SK-N-SH (cell line): ENCODE results near the gene CHRNA5. TPM values are rescaled to one million over a fixed set of nuclear protein-coding genes. Genes with fewer than 3 reads are reported as not detected.

ENCODE experiments used
- CTCF ChIA-PET: fragments of 300-600, 350-600 bp; formaldehyde crosslinking; extraction: SDS; loops from one replicate; lab custom pipeline; 2021; lab: Yijun Ruan, JAX
- POLR2A ChIA-PET: fragments of 350-600 bp; sonication (Branson Sonifier 250); formaldehyde crosslinking; extraction: SDS; loops from one replicate; lab custom pipeline; 2020; ENCODE audit warnings: antibody characterized with exemption, inconsistent platforms; lab: Yijun Ruan, JAX
- DNase-seq: peaks from one replicate; pipeline ENCODE4 v3.0.0; 2012
- H2AFZ ChIP-seq: fragments of 200-600 bp; sonication (generic); 2 replicates; pipeline ENCODE4 v1.8.1; 2016; ENCODE audit warnings: antibody characterized with exemption, mild to moderate bottlenecking, low read depth
- H3F3A ChIP-seq: fragments of 200-600 bp; sonication (generic); replicated peaks from 2 replicates; pipeline ENCODE3; 2016; ENCODE audit warnings: antibody characterized with exemption, mild to moderate bottlenecking; ENCODE audit not compliant: insufficient read depth
- H3K27ac ChIP-seq, 2 experiments: fragments of 200-500 bp in 1 of 2; fragments of 200-600 bp in 1 of 2; sonication (Bioruptor generic) in 1 of 2; sonication (generic), shearing (Covaris generic) in 1 of 2; 2 replicates each; pipeline versions ENCODE4 v1.5.1 to v1.6.1; 2014 to 2016; ENCODE audit warnings: low read depth in 2 of 2, inconsistent platforms in 1 of 2, low read length in 1 of 2, mild to moderate bottlenecking in 1 of 2, mixed read lengths in 1 of 2
- H3K27me3 ChIP-seq: fragments of 200-600 bp; sonication (generic), shearing (Covaris generic); 2 replicates; pipeline ENCODE4 v1.6.1; 2016; ENCODE audit warnings: mixed run types; ENCODE audit not compliant: insufficient read depth
- H3K36me3 ChIP-seq, 2 experiments: fragments of 200-500 bp in 1 of 2; fragments of 200-600 bp in 1 of 2; sonication (Bioruptor generic) in 1 of 2; sonication (generic) in 1 of 2; replicated peaks in 1 of 2; 2 replicates each; pipeline versions ENCODE3 to v1.5.1; 2014 to 2016; ENCODE audit warnings: low read length in 1 of 2, mild to moderate bottlenecking in 1 of 2; ENCODE audit not compliant: insufficient read depth in 2 of 2, control insufficient read depth in 1 of 2
- H3K4me1 ChIP-seq, 2 experiments: fragments of 200-500 bp in 1 of 2; fragments of 200-600 bp in 1 of 2; sonication (Bioruptor generic) in 1 of 2; sonication (generic), shearing (Covaris generic) in 1 of 2; 2 replicates each; pipeline versions ENCODE4 v1.5.1 to v1.6.1; 2014 to 2016; ENCODE audit warnings: low read depth in 1 of 2, low read length in 1 of 2, mixed run types in 1 of 2; ENCODE audit not compliant: insufficient read depth in 2 of 2, control insufficient read depth in 1 of 2
- H3K4me2 ChIP-seq: fragments of 200-600 bp; sonication (generic), shearing (Covaris generic); 2 replicates; pipeline ENCODE4 v1.6.1; 2017; ENCODE audit warnings: mixed run types
- H3K4me3 ChIP-seq, 2 experiments: fragments of 200-500 bp in 1 of 2; fragments of 200-600 bp in 1 of 2; sonication (Bioruptor generic) in 1 of 2; sonication (generic), shearing (Covaris generic) in 1 of 2; 2 replicates each; pipeline versions ENCODE4 v1.5.1 to v1.8.1; 2014 to 2016; ENCODE audit warnings: low read depth in 2 of 2, inconsistent platforms in 1 of 2, low read length in 1 of 2, mild to moderate bottlenecking in 1 of 2, mixed read lengths in 1 of 2, moderate library complexity in 1 of 2
- H3K79me2 ChIP-seq: fragments of 200-600 bp; sonication (generic); 2 replicates; pipeline ENCODE4 v1.8.1; 2017; ENCODE audit warnings: mild to moderate bottlenecking; ENCODE audit not compliant: insufficient read depth
- H3K9ac ChIP-seq: fragments of 200-600 bp; sonication (generic); 2 replicates; pipeline ENCODE4 v1.6.1; 2017; ENCODE audit warnings: mixed run types
- H3K9me2 ChIP-seq: fragments of 200-600 bp; sonication (generic); 2 replicates; pipeline ENCODE4 v1.6.1; 2017; ENCODE audit warnings: mixed run types
- H3K9me3 ChIP-seq: fragments of 200-600 bp; sonication (generic); 2 replicates; pipeline ENCODE4 v1.6.1; 2017; ENCODE audit warnings: mixed run types, mild to moderate bottlenecking, moderate library complexity
- H4K20me1 ChIP-seq: fragments of 200-600 bp; sonication (generic); 2 replicates; pipeline ENCODE4 v1.6.1; 2017; ENCODE audit warnings: mild to moderate bottlenecking, mixed run types; ENCODE audit not compliant: insufficient read depth
- CHD2 ChIP-seq: fragments of 150-350 bp; IDR thresholded peaks from 2 replicates; pipeline ENCODE4 v1.6.1; 2018; ENCODE audit warnings: low read length; ENCODE audit not compliant: partially characterized antibody
- EZH2phosphoT487 ChIP-seq: fragments of 200-600 bp; sonication (generic); IDR thresholded peaks from 2 replicates; pipeline ENCODE4 v1.6.1; 2017; ENCODE audit warnings: low read depth, mixed run types, mild to moderate bottlenecking, antibody characterized with exemption, moderate library complexity, borderline replicate concordance
- FOSL2 ChIP-seq: IDR thresholded peaks from 2 replicates; pipeline ENCODE4 v1.4.0; 2012; ENCODE audit warnings: low read depth, mild to moderate bottlenecking, moderate library complexity, borderline replicate concordance
- FOXM1 ChIP-seq: IDR thresholded peaks from 2 replicates; pipeline ENCODE4 v1.4.0; 2012; ENCODE audit warnings: low read depth, mild to moderate bottlenecking
- GATA2 ChIP-seq: sonication (generic); formaldehyde crosslinking; IDR thresholded peaks from 2 replicates; pipeline ENCODE4 v1.5.0; 2020; ENCODE audit warnings: mild to moderate bottlenecking, missing genetic modification reagents
- JUND ChIP-seq: IDR thresholded peaks from 2 replicates; pipeline ENCODE4 v1.4.0; 2012
- MEF2A ChIP-seq: IDR thresholded peaks from 2 replicates; pipeline ENCODE4 v1.4.0; 2012; ENCODE audit warnings: low read depth, borderline replicate concordance
- MXI1 ChIP-seq: IDR thresholded peaks from 2 replicates; pipeline ENCODE4 v1.6.1; 2012; ENCODE audit warnings: mild to moderate bottlenecking, low read depth, low read length, improper control_type of control experiment
- NFIC ChIP-seq: IDR thresholded peaks from 2 replicates; pipeline ENCODE4 v1.4.0; 2012; ENCODE audit warnings: borderline replicate concordance
- RAD21 ChIP-seq: IDR thresholded peaks from 2 replicates; pipeline ENCODE4 v1.6.1; 2012; ENCODE audit warnings: mild to moderate bottlenecking, low read length
- RFX5 ChIP-seq: IDR thresholded peaks from 2 replicates; pipeline ENCODE4 v1.6.1; 2012; ENCODE audit warnings: mild to moderate bottlenecking, improper control_type of control experiment, low read length
- RXRA ChIP-seq: IDR thresholded peaks from 2 replicates; pipeline ENCODE4 v1.4.0; 2012; ENCODE audit warnings: low read depth, mild to moderate bottlenecking, borderline replicate concordance
- SIN3A ChIP-seq: IDR thresholded peaks from 2 replicates; pipeline ENCODE4 v1.6.1; 2012; ENCODE audit warnings: low read depth, mild to moderate bottlenecking, low read length, moderate library complexity, borderline replicate concordance
- TAF1 ChIP-seq: IDR thresholded peaks from 2 replicates; pipeline ENCODE4 v1.6.1; 2012; ENCODE audit warnings: low read depth, mild to moderate bottlenecking, low read length, moderate library complexity, borderline replicate concordance
- TCF12 ChIP-seq: IDR thresholded peaks from 2 replicates; pipeline ENCODE4 v1.4.0; 2012
- TEAD4 ChIP-seq: IDR thresholded peaks from 2 replicates; pipeline ENCODE4 v1.4.0; 2012; ENCODE audit warnings: mild to moderate bottlenecking, borderline replicate concordance; ENCODE audit not compliant: insufficient read depth
- YY1 ChIP-seq: IDR thresholded peaks from 2 replicates; pipeline ENCODE4 v1.4.0; 2012; ENCODE audit warnings: low read depth, mild to moderate bottlenecking
- WGBS: methylation state at CpG from one replicate; pipeline ENCODE4 v1.1.6; 2017; ENCODE audit warnings: low lambda C conversion rate; 5-methylcytosine and 5-hydroxymethylcytosine counted together
- polyA plus RNA-seq, 3 experiments: library from polyadenylated mRNA; depleted of rRNA; stranded (reverse); fragments of >200 nt; gene quantifications; 2 replicates each; pipeline ENCODE4 v1.2.3, GENCODE V29; 2012
- TF ChIP-seq, protein P1 (sequence below): IDR thresholded peaks from 2 replicates; pipeline ENCODE4 v1.4.0; 2012; ENCODE audit warnings: low read depth
- TF ChIP-seq, protein P2 (sequence below): IDR thresholded peaks from 2 replicates; pipeline ENCODE4; 2012
- TF ChIP-seq, protein P3 (sequence below): fragments of 150-350 bp; IDR thresholded peaks from 2 replicates; pipeline ENCODE4 v1.6.1; 2017; ENCODE audit warnings: antibody characterized with exemption, low read length, low read depth, borderline replicate concordance
- TF ChIP-seq, protein P4 (sequence below): IDR thresholded peaks from 2 replicates; pipeline ENCODE4 v1.4.0; 2012; ENCODE audit warnings: low read depth, borderline replicate concordance

The CHRNA5 gene
- polyA plus RNA-seq, 1 of the 3 experiments (the other 2 are of a cell fraction) = 5.5 TPM

DNA sequence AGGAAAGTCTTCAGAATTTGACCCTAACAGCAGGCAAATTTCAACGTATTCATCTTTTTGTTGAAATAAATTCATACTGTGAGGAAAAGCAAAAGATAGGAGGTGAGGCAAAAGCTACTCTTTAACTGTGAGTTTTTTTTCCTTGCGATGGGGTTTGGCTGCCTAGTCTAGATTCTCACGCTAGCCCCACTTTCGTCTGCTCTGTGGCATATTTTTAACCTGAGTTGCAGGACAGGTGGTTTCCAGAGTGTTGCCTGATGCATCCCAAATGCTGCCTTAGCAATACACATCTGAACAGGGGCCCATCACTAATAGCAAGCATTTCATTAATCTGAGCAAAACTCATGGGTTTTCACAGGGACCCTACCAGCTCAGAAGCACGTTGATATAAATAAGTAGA is 13.4 kb upstream of the CHRNA5 start:
- WGBS = 83% methylated on average over 5 of the region's 5 CpGs
- peaks cover 32 to 39% of the 10 kb centered on the region in 2 experiments for H3K36me3 ChIP-seq
- no peak for TF ChIP-seq CHD2
- no peak for TF ChIP-seq NFIC
- TF ChIP-seq RAD21 = no peak
- TF ChIP-seq TEAD4 = no peak
- no peak for TF ChIP-seq YY1
- no peak for TF ChIP-seq RFX5
- TF ChIP-seq, protein P1, sequence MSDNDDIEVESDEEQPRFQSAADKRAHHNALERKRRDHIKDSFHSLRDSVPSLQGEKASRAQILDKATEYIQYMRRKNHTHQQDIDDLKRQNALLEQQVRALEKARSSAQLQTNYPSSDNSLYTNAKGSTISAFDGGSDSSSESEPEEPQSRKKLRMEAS = no peak
- TF ChIP-seq, protein P2, sequence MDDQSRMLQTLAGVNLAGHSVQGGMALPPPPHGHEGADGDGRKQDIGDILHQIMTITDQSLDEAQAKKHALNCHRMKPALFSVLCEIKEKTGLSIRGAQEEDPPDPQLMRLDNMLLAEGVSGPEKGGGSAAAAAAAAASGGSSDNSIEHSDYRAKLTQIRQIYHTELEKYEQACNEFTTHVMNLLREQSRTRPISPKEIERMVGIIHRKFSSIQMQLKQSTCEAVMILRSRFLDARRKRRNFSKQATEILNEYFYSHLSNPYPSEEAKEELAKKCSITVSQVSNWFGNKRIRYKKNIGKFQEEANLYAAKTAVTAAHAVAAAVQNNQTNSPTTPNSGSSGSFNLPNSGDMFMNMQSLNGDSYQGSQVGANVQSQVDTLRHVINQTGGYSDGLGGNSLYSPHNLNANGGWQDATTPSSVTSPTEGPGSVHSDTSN = no peak
- TF ChIP-seq, protein P3, sequence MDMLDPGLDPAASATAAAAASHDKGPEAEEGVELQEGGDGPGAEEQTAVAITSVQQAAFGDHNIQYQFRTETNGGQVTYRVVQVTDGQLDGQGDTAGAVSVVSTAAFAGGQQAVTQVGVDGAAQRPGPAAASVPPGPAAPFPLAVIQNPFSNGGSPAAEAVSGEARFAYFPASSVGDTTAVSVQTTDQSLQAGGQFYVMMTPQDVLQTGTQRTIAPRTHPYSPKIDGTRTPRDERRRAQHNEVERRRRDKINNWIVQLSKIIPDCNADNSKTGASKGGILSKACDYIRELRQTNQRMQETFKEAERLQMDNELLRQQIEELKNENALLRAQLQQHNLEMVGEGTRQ = no peak
- no peak for TF ChIP-seq TCF12
- no peak for TF ChIP-seq GATA2 (CRISPR knock-in tag)
- TF ChIP-seq RXRA = no peak
- no peak for TF ChIP-seq MEF2A
- TF ChIP-seq, protein P4, sequence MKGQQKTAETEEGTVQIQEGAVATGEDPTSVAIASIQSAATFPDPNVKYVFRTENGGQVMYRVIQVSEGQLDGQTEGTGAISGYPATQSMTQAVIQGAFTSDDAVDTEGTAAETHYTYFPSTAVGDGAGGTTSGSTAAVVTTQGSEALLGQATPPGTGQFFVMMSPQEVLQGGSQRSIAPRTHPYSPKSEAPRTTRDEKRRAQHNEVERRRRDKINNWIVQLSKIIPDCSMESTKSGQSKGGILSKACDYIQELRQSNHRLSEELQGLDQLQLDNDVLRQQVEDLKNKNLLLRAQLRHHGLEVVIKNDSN = no peak
- no peak for TF ChIP-seq SIN3A
- TF ChIP-seq, all 33 proteins: peak for 0
- ChIA-PET POLR2A (no interaction called here), CTCF (no interaction called here)
- Histone ChIP-seq H2AFZ (no peak overlapping the region), H3K79me2 (no peaks in the 10 kb centered on the region), H3K9me3 (no peaks in the 10 kb centered on the region), H3K4me1 (no peaks in the 10 kb centered on the region), H3K9me2 (no peaks in the 10 kb centered on the region), H3K27ac (no peak overlapping the region), H3K9ac (no peak overlapping the region), H3K4me2 (no peak overlapping the region), H3K27me3 (no peaks in the 10 kb centered on the region), H3K4me3 (no peak overlapping the region), H3F3A (peaks cover 11% of the 10 kb centered on the region), H4K20me1 (no peaks in the 10 kb centered on the region)
- DNase-seq = no peak

DNA sequence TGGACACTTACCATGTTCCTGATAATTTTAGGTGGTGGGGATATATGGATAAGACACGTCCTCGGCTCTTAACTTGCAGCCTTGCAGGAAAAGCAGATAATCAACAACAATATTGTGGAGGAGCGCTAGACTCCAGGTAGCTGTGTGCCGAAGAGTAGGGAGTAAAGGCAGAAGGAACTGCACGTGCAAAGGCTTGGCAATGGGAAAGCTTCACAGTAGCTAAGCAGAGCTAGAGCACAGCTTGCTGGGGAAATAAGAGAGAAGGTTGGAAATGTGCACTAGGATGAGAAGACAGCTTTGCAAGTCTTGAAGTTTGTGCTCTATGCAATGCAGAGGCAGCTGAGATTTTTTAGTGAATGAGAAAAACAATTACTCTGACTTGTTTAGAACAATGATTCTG is 12.7 kb upstream of the CHRNA5 start:
- Histone ChIP-seq H3K9me2 (no peaks in the 10 kb centered on the region), H3K27me3 (no peaks in the 10 kb centered on the region), H3K27ac (no peak overlapping the region), H3K9me3 (no peaks in the 10 kb centered on the region), H3K4me1 (no peaks in the 10 kb centered on the region), H3K4me3 (no peak overlapping the region), H4K20me1 (no peaks in the 10 kb centered on the region), H3K9ac (no peak overlapping the region), H3K79me2 (no peaks in the 10 kb centered on the region), H3F3A (peaks cover 8% of the 10 kb centered on the region), H3K4me2 (no peak overlapping the region), H3K36me3 (peaks cover 27 to 32% of the 10 kb centered on the region in 2 experiments), H2AFZ (no peak overlapping the region)
- ChIA-PET CTCF (interaction anchor here (1.2 kb wide), 1 partner anchor 183 kb away, joined by 3 read pairs; no protein-coding TSS in a partner anchor), POLR2A (interaction anchor here (1.4 kb wide), 1 partner anchor 13 kb away, joined by 3 read pairs; the partner anchor contains the start of gene CHRNA5)
- no peak for DNase-seq
- WGBS = 75% methylated on average over 5 of the region's 5 CpGs
- TF ChIP-seq, protein P2 = no peak
- no peak for TF ChIP-seq JUND
- TF ChIP-seq FOXM1 = no peak
- no peak for TF ChIP-seq GATA2 (CRISPR knock-in tag)
- no peak for TF ChIP-seq MEF2A
- TF ChIP-seq, protein P4 = no peak
- TF ChIP-seq, protein P1 = no peak
- no peak for TF ChIP-seq YY1
- no peak for TF ChIP-seq MXI1
- TF ChIP-seq TCF12 = no peak
- no peak for TF ChIP-seq TAF1
- no peak for TF ChIP-seq CHD2
- TF ChIP-seq, protein P3 = no peak
- TF ChIP-seq FOSL2 = no peak
- no peak for TF ChIP-seq SIN3A
- no peak for TF ChIP-seq EZH2phosphoT487
- TF ChIP-seq RFX5 = no peak
